ENCODE data around the gene TTC23L. TPM values are rescaled to one million over a fixed set of nuclear protein-coding genes. Genes with fewer than 3 reads are reported as not detected.

The TTC23L gene
- total RNA-seq, 2 donors from 2014 or later: 0.74 TPM; not detected in 1

GRCh38 chr5:34831303-34831702 lies 7.7 kb upstream of the TTC23L start:
- no peak for DNase-seq (ENCODE audit: low spot score)
- intact Hi-C loops (cut with DNase I): no loop called here

DNA sequence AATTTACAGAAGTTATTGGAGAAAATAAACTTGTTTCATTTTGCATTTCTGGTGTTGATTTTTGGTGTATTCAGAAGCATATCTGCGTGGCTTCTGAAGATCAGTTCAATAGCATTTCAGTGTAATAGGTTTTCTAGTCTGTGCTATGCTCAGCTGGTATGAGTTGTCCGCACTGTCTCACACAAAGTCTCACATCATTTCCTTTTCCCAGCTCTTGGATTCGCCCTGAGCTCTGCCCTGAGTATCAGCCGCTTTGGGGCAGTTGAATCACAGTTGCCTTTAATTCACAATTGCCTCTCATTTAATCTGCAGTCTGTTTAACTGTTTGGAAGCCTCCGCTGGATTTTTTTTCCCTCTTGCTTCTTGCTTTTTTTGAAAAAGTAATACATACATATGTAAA lies 6.4 kb upstream of the TTC23L start:
- no peak for DNase-seq (ENCODE audit: low spot score)
- intact Hi-C loops (cut with DNase I): no loop called here

DNA sequence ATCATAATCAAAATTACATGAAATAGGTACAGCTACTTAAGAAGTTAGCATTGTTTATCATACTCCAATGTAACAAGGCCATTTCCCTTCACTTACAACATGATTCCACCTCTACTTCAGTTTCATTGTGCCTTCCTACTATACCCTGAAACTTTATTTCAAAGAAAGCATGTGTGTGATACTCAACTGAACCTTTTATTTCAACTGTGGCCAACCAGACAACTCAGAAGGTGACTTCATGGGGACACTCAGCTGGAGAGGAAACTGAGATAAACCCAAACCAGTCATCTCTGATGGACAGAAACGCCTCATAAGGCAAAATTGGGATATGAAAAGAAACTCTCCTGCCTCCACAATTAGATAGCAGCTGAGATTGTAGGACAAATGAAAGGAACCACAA lies 5.9 kb upstream of the TTC23L start:
- intact Hi-C loops (cut with DNase I): no loop called here

GRCh38 chr5:34833976-34834793 lies 4.8 kb upstream of the TTC23L start:
- DNase-seq (ENCODE audit: low spot score): no peak
- intact Hi-C loops (cut with DNase I): no loop called here

More for the DNA sequence above, 5.9 kb upstream of the TTC23L start:
- no peak for DNase-seq (ENCODE audit: low spot score)

DNA sequence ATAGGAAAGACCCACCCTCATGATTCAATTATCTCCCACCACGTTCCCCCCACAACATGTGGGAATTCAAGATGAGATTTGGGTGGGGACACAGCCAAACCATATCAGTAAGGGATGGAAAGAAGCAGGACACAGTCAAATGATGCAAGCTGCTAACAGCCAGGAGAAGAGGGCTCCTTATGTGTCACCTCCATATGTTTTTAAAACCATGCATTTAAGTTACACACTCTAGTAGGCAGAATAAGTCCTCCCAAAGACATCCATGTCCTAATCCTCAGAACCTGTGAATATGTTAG lies 4.2 kb upstream of the TTC23L start:
- intact Hi-C loops (cut with DNase I): no loop called here
- DNase-seq (ENCODE audit: low spot score): no peak

GRCh38 chr5:34835664-34836063 lies 3.3 kb upstream of the TTC23L start:
- intact Hi-C loops (cut with DNase I): no loop called here
- no peak for DNase-seq (ENCODE audit: low spot score)

GRCh38 chr5:34841816-34842215 lies 2.9 kb downstream of the TTC23L start:
- DNase-seq (ENCODE audit: low spot score): no peak
- intact Hi-C loops (cut with DNase I): no loop called here

DNA sequence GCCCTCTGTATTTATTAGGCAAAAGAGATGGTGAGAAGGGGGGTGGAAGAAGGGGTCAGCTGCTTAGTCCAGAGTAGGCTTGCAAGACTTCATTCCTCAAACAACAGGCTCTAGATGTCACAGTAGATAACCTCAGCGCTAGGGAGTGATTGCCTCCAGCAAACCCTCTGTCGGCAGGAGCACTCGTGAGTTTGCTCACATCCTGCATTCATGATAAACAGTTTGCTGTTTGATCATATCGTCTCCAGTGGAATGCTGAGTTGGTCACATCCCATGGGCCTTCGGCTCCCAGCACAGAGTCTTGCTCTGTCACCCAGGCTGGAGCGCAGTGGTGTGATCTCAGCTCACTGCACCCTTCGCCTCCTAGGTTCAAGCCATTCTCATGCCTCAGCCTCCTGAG lies 3.6 kb downstream of the TTC23L start:
- DNase-seq (ENCODE audit: low spot score): no peak
- intact Hi-C loops (cut with DNase I): no loop called here

- DNase-seq (ENCODE audit: low spot score): no peak
- intact Hi-C loops (cut with DNase I): no loop called here
Observed at GRCh38 chr5:34843497-34843896, 4.5 kb downstream of the TTC23L start.

- intact Hi-C loops (cut with DNase I): no loop called here
- DNase-seq (ENCODE audit: low spot score): no peak
Observed at GRCh38 chr5:34844106-34844505, 5.1 kb downstream of the TTC23L start.

GRCh38 chr5:34844999-34845398 lies 6.0 kb downstream of the TTC23L start:
- intact Hi-C loops (cut with DNase I): no loop called here

DNA sequence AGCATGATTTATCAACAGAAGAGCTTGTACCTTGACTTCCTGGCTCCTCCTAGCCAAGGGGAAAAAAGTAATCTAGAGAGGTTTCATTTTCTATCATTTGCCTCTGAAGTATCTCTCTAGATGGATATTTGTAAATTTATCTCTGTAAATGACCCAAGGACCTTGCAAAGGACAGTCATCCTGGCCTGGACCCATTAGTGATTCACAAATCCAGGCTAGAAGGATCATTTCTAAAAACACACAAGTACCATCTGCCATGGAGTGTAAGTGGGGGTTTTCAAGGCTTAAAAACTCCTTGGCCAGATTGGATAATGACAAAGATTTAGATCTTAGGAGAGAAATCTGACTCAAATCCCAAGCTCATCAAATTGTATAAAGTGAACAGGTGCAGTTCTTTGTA lies 8.1 kb downstream of the TTC23L start:
- DNase-seq (ENCODE audit: low spot score): no peak
- intact Hi-C loops (cut with DNase I): no loop called here

More at GRCh38 chr5:34844999-34845398, 6.0 kb downstream of the TTC23L start:
- DNase-seq (ENCODE audit: low spot score): no peak

DNA sequence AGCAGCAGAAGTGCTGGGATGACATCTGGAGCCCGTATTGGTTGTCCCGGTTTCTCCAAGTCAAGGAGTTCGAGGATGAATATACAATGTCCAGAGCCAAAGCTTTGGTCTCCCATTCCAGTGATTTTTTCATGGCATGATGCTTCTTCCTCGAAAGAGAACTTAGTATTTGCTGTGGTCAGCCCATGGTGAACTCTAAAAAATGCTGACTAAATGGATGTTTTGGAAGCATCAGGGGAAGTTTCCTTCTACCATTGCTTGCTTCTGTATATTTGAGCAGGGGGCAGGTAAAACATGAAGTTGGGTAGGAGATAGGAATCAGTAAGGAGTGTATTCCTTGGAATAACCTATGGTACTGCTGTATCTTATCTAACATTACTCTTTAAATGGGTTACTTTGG lies 8.6 kb downstream of the TTC23L start:
- DNase-seq (ENCODE audit: low spot score): no peak
- intact Hi-C loops (cut with DNase I): no loop called here

GRCh38 chr5:34848230-34848629 lies 9.3 kb downstream of the TTC23L start:
- no peak for DNase-seq (ENCODE audit: low spot score)

GRCh38 chr5:34849253-34849652 lies 10.3 kb downstream of the TTC23L start:
- intact Hi-C loops (cut with DNase I): no loop called here

More at GRCh38 chr5:34848230-34848629, 9.3 kb downstream of the TTC23L start:
- intact Hi-C loops (cut with DNase I): no loop called here

GRCh38 chr5:34854459-34855174 lies 15.7 kb downstream of the TTC23L start:
- intact Hi-C loops (cut with DNase I): no loop called here
- no peak for DNase-seq (ENCODE audit: low spot score)

More at GRCh38 chr5:34849253-34849652, 10.3 kb downstream of the TTC23L start:
- DNase-seq (ENCODE audit: low spot score): no peak

- intact Hi-C loops (cut with DNase I): no loop called here
- DNase-seq (ENCODE audit: low spot score): no peak
Observed at GRCh38 chr5:34857161-34857560, 18.2 kb downstream of the TTC23L start.

- DNase-seq (ENCODE audit: low spot score): no peak
- intact Hi-C loops (cut with DNase I): no loop called here
Observed at GRCh38 chr5:34857894-34858293, 18.9 kb downstream of the TTC23L start.

GRCh38 chr5:34858790-34859189 lies 19.8 kb downstream of the TTC23L start:
- intact Hi-C loops (cut with DNase I): no loop called here

DNA sequence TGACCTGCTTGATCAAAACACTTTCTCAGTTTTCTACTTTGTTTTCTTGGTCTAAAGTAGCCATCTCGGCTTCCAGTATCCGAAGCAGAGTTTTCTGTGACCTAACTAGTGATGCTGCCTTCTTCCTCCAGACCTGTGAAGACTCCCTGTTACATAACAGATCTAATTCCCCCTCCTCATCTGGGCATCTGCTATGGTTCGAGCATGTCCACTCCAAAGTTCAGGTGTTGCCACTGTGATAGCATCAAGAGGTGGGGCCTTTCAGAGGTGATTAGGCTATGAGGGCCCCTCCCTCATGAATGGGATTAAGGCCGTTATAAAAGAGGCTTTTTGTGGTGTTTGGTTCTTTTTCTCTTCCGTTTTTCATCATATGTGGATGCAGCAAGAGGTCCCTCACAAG lies 20.3 kb downstream of the TTC23L start:
- intact Hi-C loops (cut with DNase I): no loop called here
- DNase-seq (ENCODE audit: low spot score): no peak

More at GRCh38 chr5:34858790-34859189, 19.8 kb downstream of the TTC23L start:
- DNase-seq (ENCODE audit: low spot score): no peak

- no peak for DNase-seq (ENCODE audit: low spot score)
- intact Hi-C loops (cut with DNase I): no loop called here
Observed at GRCh38 chr5:34863946-34864345, 25.0 kb downstream of the TTC23L start.
